Thyroid gland (tissue), 4 donors: ENCODE data around the gene PI16.

Experiments used
- CTCF ChIP-seq, 6 experiments: fragments of 200-600 bp in 3 of 6; fragments of 450-650 bp in 3 of 6; sonication (generic) in 3 of 6; IDR thresholded peaks; one replicate each; pipeline ENCODE4 v1.5.1; 2016 to 2019; ENCODE audit warnings: antibody characterized with exemption in 6 of 6, mild to moderate bottlenecking in 2 of 6, inconsistent platforms in 1 of 6, moderate library complexity in 1 of 6
- POLR2A ChIP-seq, 2 donors: fragments of 450-650 bp; IDR thresholded peaks; one replicate each; pipeline ENCODE4 v1.6.1; 2017; ENCODE audit warnings: antibody characterized with exemption in 2 of 2, mild to moderate bottlenecking in 2 of 2, moderate library complexity in 1 of 2

GRCh38 chr6:36980129-36980528 lies 25.6 kb downstream of the PI16 start:
- TF ChIP-seq POLR2A (IDR thresholded peaks at IDR 0.05) (no peak), CTCF (IDR thresholded peaks at IDR 0.05) (no peak)
